Ishikawa (cell line): Measurements from ENCODE around the gene GTPBP3.

Experiments
- CEBPB ChIP-seq: IDR thresholded peaks from 2 replicates; pipeline ENCODE4 v1.6.1; 2012
- CREB1 ChIP-seq: IDR thresholded peaks from 2 replicates; pipeline ENCODE4 v1.6.1; 2012; ENCODE audit warnings: low read depth
- EGR1 ChIP-seq: IDR thresholded peaks from 2 replicates; pipeline ENCODE4 v1.6.1; 2012
- EP300 ChIP-seq: IDR thresholded peaks from 2 replicates; pipeline ENCODE4 v1.6.1; 2012; ENCODE audit warnings: borderline replicate concordance
- FOXM1 ChIP-seq: IDR thresholded peaks from 2 replicates; pipeline ENCODE4 v1.6.1; 2012; ENCODE audit warnings: low read depth, borderline replicate concordance
- MAX ChIP-seq: IDR thresholded peaks from 2 replicates; pipeline ENCODE4 v1.6.1; 2012
- NFIC ChIP-seq: IDR thresholded peaks from 2 replicates; pipeline ENCODE4 v1.6.1; 2012
- RAD21 ChIP-seq: IDR thresholded peaks from 2 replicates; pipeline ENCODE4 v1.6.1; 2012; ENCODE audit warnings: low read depth
- TAF1 ChIP-seq: IDR thresholded peaks from 2 replicates; pipeline ENCODE4 v1.6.1; 2012; ENCODE audit warnings: low read depth, mild to moderate bottlenecking
- TCF12 ChIP-seq: IDR thresholded peaks from 2 replicates; pipeline ENCODE4 v1.6.1; 2012; ENCODE audit warnings: low read depth
- TEAD4 ChIP-seq: IDR thresholded peaks from 2 replicates; pipeline ENCODE4 v1.6.1; 2012
- USF1 ChIP-seq: IDR thresholded peaks from 2 replicates; pipeline ENCODE4 v1.6.1; 2012
- YY1 ChIP-seq: IDR thresholded peaks from 2 replicates; pipeline ENCODE4 v1.6.1; 2012; ENCODE audit warnings: low read depth
- ZBTB7A ChIP-seq: IDR thresholded peaks from 2 replicates; pipeline ENCODE4 v1.6.1; 2012; ENCODE audit warnings: low read depth
- TF ChIP-seq, protein P1 (sequence below): IDR thresholded peaks from 2 replicates; pipeline ENCODE4 v1.6.1; 2012; ENCODE audit warnings: low read depth, mild to moderate bottlenecking

GTPBP3 gene

GRCh38 chr19:17335575-17335974, 1.8 kb upstream of the GTPBP3 start:
- TF ChIP-seq FOXM1, result no peak
- 0 out of 2 replicates have a peak, but pooled peaks have one; percentile 28 for TF ChIP-seq NFIC

- no peak for TF ChIP-seq TEAD4
- 0 out of 2 replicates have a peak, but pooled peaks have one; percentile 17 for TF ChIP-seq USF1
- no peak for TF ChIP-seq EGR1
Observed at GRCh38 chr19:17337675-17338432, 501 bp downstream of the GTPBP3 start.

- TF ChIP-seq YY1 (no peak), NFIC (no peak), TCF12 (no peak), TAF1 (no peak), RAD21 (no peak), ZBTB7A (no peak), FOXM1 (no peak), CEBPB (no peak), MAX (no peak), TEAD4 (no peak), EGR1 (no peak), EP300 (no peak), USF1 (no peak), CREB1 (no peak)
- TF ChIP-seq, protein P1, sequence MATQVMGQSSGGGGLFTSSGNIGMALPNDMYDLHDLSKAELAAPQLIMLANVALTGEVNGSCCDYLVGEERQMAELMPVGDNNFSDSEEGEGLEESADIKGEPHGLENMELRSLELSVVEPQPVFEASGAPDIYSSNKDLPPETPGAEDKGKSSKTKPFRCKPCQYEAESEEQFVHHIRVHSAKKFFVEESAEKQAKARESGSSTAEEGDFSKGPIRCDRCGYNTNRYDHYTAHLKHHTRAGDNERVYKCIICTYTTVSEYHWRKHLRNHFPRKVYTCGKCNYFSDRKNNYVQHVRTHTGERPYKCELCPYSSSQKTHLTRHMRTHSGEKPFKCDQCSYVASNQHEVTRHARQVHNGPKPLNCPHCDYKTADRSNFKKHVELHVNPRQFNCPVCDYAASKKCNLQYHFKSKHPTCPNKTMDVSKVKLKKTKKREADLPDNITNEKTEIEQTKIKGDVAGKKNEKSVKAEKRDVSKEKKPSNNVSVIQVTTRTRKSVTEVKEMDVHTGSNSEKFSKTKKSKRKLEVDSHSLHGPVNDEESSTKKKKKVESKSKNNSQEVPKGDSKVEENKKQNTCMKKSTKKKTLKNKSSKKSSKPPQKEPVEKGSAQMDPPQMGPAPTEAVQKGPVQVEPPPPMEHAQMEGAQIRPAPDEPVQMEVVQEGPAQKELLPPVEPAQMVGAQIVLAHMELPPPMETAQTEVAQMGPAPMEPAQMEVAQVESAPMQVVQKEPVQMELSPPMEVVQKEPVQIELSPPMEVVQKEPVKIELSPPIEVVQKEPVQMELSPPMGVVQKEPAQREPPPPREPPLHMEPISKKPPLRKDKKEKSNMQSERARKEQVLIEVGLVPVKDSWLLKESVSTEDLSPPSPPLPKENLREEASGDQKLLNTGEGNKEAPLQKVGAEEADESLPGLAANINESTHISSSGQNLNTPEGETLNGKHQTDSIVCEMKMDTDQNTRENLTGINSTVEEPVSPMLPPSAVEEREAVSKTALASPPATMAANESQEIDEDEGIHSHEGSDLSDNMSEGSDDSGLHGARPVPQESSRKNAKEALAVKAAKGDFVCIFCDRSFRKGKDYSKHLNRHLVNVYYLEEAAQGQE, result no peak
Observed at GRCh38 chr19:17338433-17339078, 1.2 kb downstream of the GTPBP3 start.

- TF ChIP-seq, protein P1, result no peak
- no peak for TF ChIP-seq TCF12
- no peak for TF ChIP-seq MAX
- TF ChIP-seq EP300, result no peak
- TF ChIP-seq CREB1, result no peak
- TF ChIP-seq TEAD4, result no peak
- TF ChIP-seq TAF1, result no peak
- TF ChIP-seq ZBTB7A, result no peak
- no peak for TF ChIP-seq CEBPB
- TF ChIP-seq FOXM1, result no peak
- no peak for TF ChIP-seq EGR1
- no peak for TF ChIP-seq RAD21
- no peak for TF ChIP-seq USF1
- no peak for TF ChIP-seq YY1
- no peak for TF ChIP-seq NFIC
Observed at GRCh38 chr19:17339088-17339741, 1.9 kb downstream of the GTPBP3 start.

GRCh38 chr19:17340302-17340870, 3.0 kb downstream of the GTPBP3 start:
- TF ChIP-seq EP300 (no peak), FOXM1 (no peak), TCF12 (no peak), YY1 (no peak), ZBTB7A (no peak), USF1 (no peak), TAF1 (no peak), EGR1 (0 out of 2 replicates have a peak, but pooled peaks have one; percentile 18), CEBPB (no peak)
